ENCODE measurements around the gene TBC1D1.
"Not testable (repeated sequence)": the region's sequence is repeated elsewhere in the genome, so short reads cannot be mapped to it uniquely, and the experiment has no call there.

The TBC1D1 gene

GRCh38 chr4:37967736-37968135 is 76.9 kb downstream of the TBC1D1 start:
- peak; percentile 41 for FAIRE-seq

DNA sequence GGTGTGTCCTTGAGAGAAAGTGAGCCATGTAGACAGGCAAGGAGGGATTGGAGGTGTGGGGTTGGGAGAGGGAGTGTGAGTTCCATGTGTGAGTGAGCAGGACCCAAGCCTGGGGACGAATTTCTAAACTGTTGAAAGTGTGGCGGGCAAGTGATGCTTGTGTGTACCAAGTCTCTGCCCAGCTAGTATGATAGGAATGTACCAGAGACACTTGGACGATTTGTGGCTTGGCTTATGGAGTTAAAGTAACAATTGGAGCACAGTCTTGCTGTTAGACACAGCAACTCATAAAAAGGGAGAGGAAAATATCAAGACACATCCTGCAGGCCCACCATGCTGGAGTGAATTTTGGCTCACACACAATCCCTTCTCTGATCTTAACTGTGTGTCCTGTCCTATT is 77.9 kb downstream of the TBC1D1 start:
- no peak for FAIRE-seq

DNA sequence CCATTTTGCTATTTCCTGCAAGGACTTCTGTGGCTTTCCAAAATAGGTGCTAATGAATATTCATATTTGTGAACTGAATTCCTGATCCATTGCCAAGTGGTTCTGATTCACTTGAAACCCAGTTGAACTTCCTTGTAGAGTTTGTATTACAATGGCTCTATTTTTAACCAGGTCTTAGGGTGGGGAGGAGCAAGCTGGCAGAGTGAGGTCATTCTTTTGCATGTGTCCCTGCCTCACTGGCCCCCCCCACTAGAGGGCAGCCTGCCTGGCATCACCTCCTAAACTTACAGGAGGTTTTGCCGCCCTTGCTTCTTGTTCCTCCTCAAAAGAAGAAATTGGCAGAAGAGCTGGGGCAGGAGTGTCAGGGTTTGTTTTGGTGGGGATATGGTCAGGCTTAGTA is 79.8 kb downstream of the TBC1D1 start:
- FAIRE-seq, result no peak

- FAIRE-seq, result no peak
Measured at GRCh38 chr4:37971202-37971601, 80.3 kb downstream of the TBC1D1 start.

GRCh38 chr4:37973441-37973840 is 82.6 kb downstream of the TBC1D1 start:
- no peak for FAIRE-seq

GRCh38 chr4:37975321-37975822 is 84.5 kb downstream of the TBC1D1 start:
- FAIRE-seq, result not testable (repeated sequence)

GRCh38 chr4:37976507-37976906 is 85.6 kb downstream of the TBC1D1 start:
- FAIRE-seq, result no peak

DNA sequence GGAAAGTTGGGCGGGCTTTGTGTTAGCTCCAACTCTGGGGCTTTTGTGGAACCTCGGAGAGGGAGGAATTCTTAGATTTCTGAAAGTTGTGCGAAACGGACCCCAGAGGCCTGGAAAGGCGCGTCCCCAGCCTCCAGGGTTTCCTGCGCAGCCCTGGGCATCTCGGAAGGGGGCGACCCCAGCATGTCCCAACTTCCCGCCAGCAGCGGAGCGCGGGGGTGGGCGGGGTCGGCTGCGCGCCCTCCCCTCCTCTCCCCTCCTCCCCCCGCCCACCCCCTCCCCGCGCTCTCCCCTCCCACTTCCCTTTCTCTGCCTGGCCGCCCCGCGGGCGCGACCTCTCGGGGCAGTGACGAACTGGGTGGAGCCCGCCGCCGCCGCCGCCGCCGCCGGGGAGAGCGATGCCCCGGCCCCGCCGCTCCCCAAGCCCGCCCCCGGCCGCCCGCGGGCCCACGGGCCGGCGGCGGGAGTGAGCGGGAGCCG is 86.1 kb downstream of the TBC1D1 start:
- no peak for FAIRE-seq

GRCh38 chr4:37977471-37978247 is 86.8 kb downstream of the TBC1D1 start:
- no peak for FAIRE-seq

DNA sequence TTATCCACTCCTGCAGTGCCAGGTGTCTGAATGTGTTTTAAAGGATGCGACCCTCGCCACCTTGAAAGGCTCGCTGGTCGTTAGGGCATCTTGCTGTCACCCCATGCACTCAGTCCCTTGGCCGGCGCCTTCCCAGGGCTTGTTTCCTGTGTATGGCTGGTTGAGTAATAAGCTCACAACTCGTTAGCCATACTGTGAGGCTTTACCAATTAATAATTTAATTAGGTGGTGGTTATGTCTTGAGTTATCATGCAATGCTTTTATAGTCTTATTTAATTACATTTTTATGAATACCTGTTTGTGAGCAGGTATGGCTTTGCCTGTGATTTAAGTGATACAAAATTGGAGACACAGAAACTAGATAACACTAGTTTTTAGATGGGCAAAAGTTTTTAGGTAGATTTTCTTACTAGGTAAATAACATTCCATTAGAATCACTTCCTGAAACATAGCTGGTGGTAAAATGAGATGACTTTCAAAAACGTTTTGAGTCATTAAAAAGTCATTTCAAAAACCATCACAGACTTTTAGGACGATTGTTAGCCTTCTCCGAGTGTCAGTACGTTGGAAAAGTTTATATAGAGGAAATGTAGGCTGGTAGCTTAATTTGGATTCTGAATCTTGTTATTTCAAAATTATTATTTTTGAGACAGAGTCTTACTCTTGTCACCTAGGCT is 87.5 kb downstream of the TBC1D1 start:
- no peak for FAIRE-seq

GRCh38 chr4:37980246-37980645 is 89.4 kb downstream of the TBC1D1 start:
- FAIRE-seq, result no peak

GRCh38 chr4:37981425-37981824 is 90.5 kb downstream of the TBC1D1 start:
- no peak for FAIRE-seq

DNA sequence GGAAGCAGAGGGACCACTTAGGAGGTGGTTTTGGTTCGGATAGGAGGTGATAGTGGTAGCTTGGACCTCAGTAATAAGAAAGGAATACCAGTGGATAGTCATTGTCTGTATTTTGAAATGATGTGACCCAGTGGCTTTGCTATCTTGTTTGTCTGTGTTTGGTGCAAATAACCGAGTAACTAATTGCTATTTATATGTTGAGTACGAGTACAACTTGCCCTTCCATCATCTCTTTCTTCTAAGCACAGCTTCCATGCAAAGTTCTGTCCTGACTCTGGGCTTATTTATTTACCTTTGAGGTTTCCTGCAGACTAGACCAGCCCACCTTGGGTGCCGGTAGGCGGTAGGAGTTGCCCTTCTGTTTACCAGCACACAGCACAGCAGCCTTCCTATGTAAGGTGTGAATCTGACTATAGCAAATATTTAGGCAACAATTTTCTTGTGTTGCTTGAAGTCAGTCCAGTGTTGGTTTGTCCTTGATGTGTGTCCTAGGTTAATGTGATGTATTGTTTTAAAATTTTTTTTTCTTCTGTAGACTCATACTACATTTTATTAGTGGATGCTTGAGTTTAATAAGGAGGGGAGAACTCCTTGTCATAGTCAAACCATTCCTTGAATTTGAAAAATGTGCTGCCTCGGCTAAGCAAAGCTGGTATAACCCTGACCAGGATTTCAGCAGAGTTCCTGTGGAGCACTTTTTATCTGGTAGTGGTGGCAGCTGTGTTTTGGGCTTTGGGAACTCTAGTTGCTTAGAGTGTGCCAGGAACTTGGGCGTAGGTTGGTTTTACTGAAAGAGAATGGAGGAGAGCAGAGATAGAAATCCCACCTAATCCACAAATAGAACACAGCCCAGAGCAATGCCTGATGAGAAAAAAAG is 91.2 kb downstream of the TBC1D1 start:
- FAIRE-seq, result no peak

DNA sequence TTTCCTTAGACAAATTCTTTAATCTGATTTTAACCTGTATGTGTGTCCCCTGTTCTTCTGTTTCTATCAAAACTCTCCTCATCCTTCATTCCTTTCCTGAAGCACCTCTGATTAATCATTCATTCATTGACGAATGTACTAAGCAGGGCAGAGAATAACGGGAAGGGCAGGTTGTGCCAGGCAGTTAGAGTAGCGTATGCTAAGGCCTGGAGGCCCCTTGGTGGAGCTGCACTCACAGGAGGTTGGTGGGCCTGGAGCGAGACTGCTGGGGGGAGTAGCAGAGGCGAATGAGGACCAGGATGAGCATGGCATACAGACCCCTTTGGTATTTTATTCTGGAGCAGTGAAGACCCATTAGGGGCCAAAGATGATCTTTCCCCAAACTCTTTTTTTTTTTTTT is 91.9 kb downstream of the TBC1D1 start:
- no peak for FAIRE-seq

- no peak for FAIRE-seq
Measured at GRCh38 chr4:37983951-37984350, 93.1 kb downstream of the TBC1D1 start.

- no peak for FAIRE-seq
Measured at GRCh38 chr4:37985730-37986275, 94.9 kb downstream of the TBC1D1 start.

DNA sequence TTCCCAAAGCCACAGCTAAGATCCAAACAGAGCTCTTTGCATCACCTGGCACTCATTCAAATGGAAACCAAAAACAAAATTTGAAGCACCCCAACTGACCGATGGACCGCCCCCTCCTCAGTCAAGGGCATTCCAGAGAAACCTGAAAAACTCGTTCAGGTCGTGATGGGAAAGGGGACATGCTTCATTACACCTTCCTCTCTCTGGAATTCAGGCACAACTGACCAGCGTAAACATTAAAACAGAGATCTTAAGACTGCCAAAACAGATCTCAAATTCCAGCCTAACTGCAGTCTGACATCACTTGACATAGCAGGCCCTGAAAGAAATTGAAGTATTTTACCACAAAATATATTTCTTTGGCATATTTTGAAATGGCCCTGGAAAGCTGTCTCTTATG is 97.8 kb downstream of the TBC1D1 start:
- no peak for FAIRE-seq

DNA sequence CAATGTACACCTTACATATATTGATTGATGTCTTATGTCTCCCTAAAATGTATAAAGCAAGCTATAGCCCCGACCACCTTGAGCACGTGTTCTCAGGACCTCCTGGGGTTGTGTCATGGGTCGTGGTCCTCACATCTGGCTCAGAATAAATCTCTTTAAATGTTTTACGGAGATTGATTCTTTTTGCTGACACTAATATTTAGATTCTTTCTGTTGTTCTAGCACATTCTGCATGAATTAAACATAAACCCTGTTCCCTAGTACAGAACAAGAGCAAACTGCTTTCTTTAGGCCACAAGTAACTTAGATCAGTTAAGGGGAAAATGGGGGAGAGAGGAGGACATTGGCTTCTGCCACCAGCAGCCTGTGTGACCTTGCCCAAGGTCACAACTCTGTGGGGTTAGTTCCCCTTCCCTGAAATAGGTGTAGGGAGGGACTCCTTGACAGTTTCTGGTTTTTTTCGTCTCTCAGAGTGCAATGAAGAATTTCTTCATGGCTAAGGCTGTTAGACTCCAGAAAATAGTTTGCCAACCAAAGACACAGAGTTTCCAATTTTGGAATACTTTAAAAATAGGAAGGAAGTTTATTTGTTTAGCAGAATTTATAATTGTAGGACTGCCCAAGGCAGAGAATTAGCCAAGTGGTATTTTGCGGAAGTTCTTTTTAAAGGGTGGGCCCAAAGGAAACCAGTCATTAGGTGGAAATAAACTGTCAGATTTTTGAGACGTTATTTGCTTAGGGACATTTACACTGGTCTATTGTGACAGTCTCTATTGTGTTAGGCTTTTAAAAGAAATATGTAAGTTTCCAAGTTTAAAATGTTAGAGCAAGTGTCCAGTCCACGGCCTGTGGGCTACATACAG is 98.7 kb downstream of the TBC1D1 start:
- no peak for FAIRE-seq

DNA sequence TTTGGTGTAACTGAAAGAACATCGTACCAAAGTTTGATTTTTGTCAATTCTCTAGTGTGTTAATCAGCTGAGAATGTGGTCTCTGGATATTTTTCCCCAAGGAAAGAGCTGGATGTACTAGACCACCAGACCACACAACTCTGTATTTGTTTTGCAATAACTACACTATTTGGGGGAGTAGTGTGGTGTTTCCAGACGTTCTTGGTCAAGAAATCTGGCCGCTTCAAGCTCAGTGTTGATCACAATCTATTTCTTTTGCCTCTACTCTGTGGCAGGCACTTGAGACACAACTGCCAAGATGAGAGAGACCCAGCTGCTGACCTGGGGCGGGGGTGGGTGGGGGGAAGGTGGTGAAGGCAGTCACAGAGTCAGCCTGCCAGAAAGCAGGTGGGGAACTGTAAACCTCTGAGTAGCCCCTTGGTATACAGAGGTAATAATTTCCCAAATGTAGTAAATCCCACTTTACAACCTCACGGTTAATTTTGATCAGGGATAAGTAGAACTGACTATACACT is 99.9 kb downstream of the TBC1D1 start:
- FAIRE-seq, result no peak

- FAIRE-seq, result no peak
Measured at GRCh38 chr4:37991623-37992410, 100.9 kb downstream of the TBC1D1 start.

- no peak for FAIRE-seq
Measured at GRCh38 chr4:37993806-37994205, 102.9 kb downstream of the TBC1D1 start.
